Ammon's horn (tissue), 1 donor: ENCODE results near the gene MADD.
A peak's percentile ranks its signal among the peaks of the same experiment; 100 is the strongest.

ENCODE experiments used
- DNase-seq: peaks from one replicate; pipeline ENCODE4 v3.0.0-alpha.2; 2016; ENCODE audit warnings: low spot score

The MADD gene

GRCh38 chr11:47338396-47339241 is 68.7 kb downstream of the MADD start:
- no peak for DNase-seq

- DNase-seq, result no peak
Observed at GRCh38 chr11:47340010-47340409, 70.1 kb downstream of the MADD start.

GRCh38 chr11:47340980-47341775 is 71.2 kb downstream of the MADD start:
- DNase-seq, result no peak

- no peak for DNase-seq
Observed at GRCh38 chr11:47342036-47342803, 72.3 kb downstream of the MADD start.

DNA sequence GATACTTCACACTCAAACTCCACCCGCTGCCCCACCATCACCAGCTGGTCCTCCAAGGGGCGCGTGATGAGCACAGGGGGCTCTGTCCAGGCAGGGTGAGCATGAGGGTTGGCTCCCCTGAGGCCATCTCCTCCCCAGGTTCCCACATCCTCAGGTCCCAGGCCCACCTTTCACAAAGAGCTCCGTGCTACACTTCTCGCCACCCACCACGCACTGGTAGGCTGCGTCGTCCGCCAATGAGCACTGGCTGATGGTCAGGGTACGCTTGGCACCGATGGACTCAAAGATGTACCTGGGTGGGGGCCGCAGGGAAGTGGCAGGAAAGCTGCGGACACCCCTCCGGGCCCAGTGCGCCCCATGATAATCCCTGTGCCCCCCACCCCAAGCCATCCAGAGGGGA is 72.9 kb downstream of the MADD start:
- DNase-seq, result no peak

DNA sequence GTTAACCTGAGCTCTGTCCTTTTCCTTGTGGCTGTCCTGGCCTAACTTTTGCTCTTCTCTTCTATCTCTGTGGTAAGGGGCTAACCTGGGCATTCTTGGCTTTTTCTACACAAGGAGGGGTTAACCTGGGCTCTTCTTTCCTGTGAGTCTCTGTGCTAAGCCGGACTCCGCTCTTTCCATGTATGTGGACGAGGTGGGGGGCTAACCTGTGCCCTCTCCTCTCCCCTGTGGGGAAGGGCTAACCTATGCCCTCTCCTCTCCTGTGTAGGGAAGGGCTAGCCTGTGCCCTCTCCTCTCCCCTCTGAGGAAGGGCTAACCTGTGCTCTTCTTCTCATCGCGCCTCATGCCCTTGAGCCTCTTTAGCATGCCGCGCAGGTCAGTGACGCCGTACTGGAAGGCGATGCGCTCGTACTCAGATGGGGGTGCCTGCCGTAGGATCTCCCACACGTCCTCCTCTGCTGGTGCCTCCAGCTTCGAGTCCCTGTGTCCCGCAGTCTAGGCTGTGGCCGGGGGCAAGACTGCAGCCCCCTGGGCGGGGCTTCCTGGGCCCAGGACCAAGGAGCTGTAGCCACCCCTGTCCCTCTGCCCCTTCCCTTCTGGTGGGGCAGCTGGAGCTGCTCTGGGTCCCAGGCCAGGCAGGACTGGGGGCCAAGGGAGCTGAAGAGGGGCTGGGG is 76.1 kb downstream of the MADD start:
- DNase-seq, result no peak

DNA sequence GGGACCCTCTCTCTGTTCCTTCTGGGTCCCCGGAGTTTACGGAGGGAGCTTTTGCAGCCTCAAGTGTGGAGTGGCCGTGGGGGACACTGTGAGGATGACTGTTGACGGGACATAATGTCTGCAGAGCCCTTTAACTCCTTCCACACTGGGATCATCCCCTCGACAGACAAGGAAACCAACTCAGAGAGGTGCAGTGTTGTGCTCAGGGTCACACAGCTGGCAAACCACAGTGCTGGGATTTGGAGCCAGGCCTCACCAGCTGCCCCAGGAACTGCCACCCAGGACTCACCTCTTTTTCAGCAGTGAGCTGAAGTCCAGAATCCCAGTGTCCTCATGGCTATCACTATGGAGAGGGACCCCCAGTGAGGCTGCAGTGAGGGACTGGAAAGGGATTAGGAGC is 77.2 kb downstream of the MADD start:
- DNase-seq, result no peak

DNA sequence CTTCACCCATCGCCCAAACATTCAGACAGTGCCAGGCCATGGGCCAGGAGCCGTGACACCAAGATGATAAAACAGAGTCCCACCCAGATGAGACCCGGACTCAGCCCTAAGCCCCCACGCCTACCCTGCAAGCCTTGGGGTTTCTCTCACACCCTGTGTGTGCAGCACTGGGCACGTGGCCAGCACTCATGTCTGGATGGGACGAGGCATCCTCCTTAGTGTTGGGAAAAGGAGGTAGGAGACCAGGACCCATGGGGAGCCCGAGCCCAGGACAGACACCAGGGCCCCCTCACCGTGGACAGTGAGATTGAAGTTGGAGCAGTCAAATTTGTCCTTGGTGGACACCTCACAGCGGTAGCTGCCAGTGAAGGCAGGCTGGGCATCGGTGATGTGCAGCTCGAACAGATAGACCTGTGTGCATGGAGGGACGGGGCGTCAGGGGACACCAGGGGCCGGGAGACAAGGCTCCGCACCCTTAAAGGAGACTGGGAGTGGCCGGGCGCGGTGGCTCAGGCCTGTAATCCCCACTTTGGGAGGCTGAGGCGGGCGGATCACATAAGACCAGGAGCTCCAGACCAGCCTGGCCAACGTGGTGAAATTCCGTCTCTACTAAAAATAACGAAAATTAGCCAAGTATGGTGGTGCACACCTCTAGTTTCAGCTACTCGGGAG is 78.3 kb downstream of the MADD start:
- DNase-seq, result no peak

DNA sequence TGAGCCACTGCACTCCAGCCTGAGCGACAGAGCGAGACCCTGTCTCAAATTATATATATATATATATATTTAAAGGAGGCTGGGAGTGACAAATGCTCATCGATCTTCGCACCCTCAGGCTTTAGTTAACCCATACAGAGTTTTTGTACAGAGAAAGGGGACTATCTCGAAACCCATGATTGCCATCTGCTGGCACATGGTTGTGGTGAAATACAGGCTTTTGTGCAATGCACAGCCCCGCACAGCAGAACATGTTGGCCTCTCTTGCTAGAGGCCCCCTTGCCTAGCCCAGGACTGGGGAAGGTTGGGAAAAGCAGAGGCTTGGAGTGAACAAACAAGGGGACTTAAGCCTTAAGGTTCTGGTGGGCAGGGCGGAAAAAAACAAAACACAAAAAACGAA is 78.9 kb downstream of the MADD start:
- DNase-seq, result peak; percentile 34

- DNase-seq, result no peak
Observed at GRCh38 chr11:47349521-47350095, 79.7 kb downstream of the MADD start.

GRCh38 chr11:47350315-47350714 is 80.4 kb downstream of the MADD start:
- DNase-seq, result no peak

DNA sequence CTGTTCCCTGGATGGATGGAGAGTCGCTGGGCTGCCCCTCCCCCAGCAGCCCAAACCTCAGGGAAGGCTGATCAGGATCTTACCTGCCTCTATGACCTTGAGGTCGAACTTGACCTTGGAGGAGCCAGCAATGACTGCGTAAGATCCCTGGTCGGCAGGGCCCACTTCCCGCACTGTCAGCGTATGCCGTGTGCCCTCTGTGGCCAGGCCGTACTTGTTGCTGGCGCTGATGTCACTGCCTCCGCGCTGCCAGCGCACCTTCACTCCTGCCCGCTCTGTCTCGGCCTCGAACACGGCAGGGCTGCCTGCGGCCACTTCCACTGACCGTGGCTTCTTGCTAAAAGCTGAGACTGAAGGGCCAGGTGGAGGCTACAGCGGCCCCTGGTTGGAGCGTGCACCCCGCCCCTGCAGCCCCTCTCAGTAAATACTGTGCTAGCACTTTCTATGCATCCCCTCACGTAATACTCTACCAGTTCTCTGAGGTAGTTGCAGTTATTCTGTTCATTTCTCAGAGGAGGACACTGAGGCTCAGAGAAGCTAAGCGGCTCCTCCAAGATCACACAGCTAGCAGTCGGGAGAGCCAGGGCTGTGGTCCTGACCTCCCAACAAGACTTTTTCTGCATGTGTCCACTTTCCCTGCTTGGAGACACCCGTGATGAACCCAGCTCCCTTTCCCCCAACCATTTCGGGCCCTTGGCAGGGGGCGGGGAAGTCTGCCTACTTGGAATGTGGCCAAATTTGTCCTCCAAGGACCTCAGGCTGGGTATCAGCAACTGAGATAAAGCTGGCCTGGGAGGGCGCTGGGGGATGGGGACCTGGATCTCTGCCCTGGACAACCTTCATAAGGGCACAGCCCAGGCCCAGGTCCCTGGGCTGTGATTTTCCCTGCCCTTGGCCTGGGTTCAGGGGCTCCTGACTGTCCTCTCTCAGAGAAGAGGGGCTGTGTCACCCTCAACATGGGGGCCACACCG is 81.5 kb downstream of the MADD start:
- DNase-seq, result no peak

DNA sequence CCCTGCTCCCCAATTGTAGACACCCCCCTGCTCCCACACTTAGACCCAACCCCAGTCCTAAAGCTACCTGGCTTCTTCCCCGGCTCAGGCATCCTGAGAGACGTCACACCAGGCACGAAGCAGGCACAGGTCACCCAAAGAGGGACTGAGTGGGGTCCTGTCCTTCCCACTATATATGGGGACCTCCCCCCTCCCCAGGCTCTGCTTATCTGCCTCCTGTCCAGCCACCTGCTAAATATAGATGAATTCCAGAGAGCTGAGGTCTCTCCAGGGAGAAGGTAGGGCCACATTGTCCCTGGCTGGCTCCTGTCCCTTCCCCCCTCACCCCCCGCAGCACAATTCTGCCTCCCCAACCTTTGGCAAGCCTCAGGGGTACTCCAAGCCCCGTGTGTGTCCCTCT is 82.6 kb downstream of the MADD start, which contains the start of gene MYBPC3:
Gene MYBPC3 (minus strand): TSS at position 147 of the 400 bp plus-strand sequence. CDS start 55 bp downstream, at position 92.
- DNase-seq, result no peak

DNA sequence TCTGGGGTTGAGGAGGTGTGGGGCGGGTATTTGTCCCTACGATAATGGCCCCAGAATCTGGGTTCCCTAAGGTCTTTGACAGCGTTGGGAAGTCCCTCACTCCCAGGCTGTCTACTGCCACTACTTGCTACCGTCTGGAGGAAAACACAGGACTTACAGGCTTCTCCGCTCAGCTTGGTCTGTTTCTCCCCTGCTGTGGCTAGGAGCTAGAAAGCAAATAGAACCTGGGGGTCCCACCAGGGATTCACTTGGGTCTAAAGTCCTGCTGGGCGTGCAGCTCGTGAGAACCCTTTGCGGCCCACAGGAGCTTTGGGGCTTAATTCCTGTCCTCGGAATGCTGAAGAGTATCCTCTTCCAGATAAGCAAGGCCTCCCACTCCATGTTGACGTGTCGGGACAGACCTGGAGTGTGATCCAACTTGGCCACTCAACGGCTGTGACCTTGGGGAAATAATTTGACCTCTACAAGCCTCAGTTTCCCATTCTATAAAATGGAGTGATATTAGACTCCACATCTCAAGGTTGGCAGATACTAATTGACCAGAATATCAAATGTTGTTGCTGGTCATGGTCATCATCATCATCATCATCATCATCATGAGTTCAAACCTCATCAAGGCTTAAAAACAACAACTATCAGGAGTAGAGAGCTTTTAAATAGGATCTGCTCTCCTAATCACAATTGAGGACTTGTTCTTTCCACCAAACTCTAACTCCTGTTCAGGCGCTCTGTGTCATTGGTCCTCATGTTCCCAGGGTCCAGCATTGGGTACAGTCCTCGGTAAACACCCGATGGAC is 84.2 kb downstream of the MADD start:
- no peak for DNase-seq

DNA sequence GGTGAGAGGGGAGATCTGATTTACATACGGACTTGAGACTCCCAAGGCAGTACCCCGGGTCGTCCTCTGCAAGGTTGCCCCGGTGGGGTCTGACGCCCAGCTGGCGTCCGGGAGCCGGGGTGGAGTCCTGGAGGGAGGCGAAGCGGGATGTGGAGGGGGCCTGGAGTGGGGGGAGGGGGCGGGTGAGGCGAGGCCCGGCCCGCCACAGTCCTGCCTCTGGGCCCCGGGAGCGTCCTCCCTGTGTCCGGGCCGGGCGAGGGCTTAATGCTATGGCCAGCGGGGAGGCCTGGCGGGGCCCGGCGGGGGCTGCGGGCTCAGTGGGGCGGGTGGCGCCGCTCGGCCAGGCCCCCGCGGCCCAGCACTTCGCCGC is 85.0 kb downstream of the MADD start:
- no peak for DNase-seq

DNA sequence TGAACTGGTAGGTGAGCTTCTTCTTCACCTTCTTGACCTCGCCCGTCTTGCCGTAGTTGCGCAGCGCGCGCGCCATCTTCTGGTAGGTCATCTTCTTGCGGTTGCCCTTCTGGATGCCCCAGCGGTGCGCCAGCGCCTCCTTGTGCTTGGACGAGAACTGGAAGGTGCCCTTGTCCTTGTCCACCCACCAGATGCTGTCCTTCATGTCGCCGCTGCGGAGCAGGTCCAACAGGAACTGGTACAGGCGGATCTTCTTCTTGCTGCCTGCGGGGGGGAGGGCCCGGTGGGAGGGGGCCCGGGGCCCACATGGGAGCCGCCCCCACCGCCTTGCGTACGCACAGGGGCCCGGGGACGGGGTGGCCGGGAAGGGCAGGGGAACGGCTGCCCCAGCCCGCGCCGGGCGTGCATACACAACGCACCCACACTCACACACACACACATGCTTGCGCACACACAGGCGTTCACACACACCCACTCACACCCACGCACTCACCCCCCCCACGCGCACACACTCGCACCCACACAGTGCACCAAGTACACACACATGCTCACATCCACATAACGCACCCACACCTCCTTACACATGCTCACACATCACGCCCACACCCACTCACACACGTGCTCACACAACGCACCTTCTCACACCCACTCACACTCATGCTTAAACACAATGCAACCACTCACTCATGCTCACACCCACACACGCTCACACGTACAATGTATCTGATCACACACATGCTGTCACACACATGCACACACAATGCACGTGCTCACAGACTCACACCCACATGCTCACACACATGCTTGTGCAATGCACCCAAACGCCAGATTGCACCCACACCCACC is 85.6 kb downstream of the MADD start:
- peak; percentile 94 for DNase-seq

- DNase-seq, result no peak
Observed at GRCh38 chr11:47356129-47356997, 86.4 kb downstream of the MADD start.
